WI38 (cell line): Measurements from ENCODE around the gene ACKR3.

Source experiments
- H3K4me3 ChIP-seq: 2 replicates; pipeline ENCODE4 v1.5.1; 2011; ENCODE audit warnings: low read depth, mild to moderate bottlenecking, control low read depth, low read length
- CTCF ChIP-seq: IDR thresholded peaks from 2 replicates; pipeline ENCODE4 v1.5.1; 2012; ENCODE audit warnings: low read depth, mild to moderate bottlenecking, control low read depth, low read length

The ACKR3 gene

GRCh38 chr2:236530512-236530911 lies 39.1 kb upstream of the ACKR3 start:
- H3K4me3 ChIP-seq: no peak overlapping the region
- no peak for TF ChIP-seq CTCF

- no peak for TF ChIP-seq CTCF
- no peak overlapping the region for H3K4me3 ChIP-seq
Measured at GRCh38 chr2:236531195-236531594, 38.4 kb upstream of the ACKR3 start.

GRCh38 chr2:236531996-236532395 lies 37.6 kb upstream of the ACKR3 start:
- TF ChIP-seq CTCF: no peak
- H3K4me3 ChIP-seq: no peak overlapping the region

GRCh38 chr2:236533343-236533742 lies 36.3 kb upstream of the ACKR3 start:
- H3K4me3 ChIP-seq: no peak overlapping the region
- TF ChIP-seq CTCF: no peak

- TF ChIP-seq CTCF: no peak
- no peak overlapping the region for H3K4me3 ChIP-seq
Measured at GRCh38 chr2:236535024-236535423, 34.6 kb upstream of the ACKR3 start.

GRCh38 chr2:236536727-236537398 lies 32.8 kb upstream of the ACKR3 start:
- H3K4me3 ChIP-seq: no peak overlapping the region

More at GRCh38 chr2:236536727-236537398, 32.8 kb upstream of the ACKR3 start:
- no peak for TF ChIP-seq CTCF
